C1 segment of cervical spinal cord (tissue), 14 donors: ENCODE results near the gene EN1.

ENCODE experiments used
- DNase-seq, 14 donors: peaks; one replicate each; lab custom pipeline; 2025; lab: John Stamatoyannopoulos, UW

The EN1 gene

DNA sequence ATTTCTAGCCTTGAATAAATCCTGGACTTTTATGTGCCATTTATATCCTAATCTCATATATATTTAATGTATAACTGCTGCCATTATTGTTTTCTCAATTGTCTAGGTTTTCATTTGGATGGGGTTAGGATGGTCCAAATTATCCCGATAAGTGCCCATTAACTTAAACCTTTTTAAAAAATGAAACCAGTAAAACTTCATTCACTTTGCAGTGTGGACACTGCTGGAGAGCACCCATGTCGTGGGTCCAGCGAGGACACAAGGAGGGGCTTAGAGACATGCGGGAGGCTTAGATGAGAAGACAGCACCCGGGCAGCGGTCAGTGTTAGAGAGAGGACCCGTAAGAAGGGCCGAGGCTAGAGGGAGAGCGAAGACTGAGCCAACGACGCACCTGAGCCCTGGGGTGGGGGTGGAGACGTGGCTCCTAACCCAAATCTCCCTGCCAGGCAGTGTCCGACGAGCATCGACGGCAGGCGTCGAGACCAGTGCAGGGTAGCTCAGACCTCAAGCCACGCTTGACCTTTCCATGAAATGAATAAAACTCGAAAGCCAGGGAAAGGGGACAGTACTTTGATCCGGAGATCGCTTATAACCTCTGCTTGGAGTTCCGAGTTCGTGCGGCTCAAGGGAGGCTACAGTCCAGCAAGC, 9.0 kb upstream of the EN1 start:
- DNase-seq: no peak

- peak in 11 of 14 donors; percentile 11 to 81 (median 55) for DNase-seq
Observed at GRCh38 chr2:118855451-118856279, 8.2 kb upstream of the EN1 start.

- DNase-seq: no peak
Observed at GRCh38 chr2:118854507-118855345, 7.3 kb upstream of the EN1 start.

DNA sequence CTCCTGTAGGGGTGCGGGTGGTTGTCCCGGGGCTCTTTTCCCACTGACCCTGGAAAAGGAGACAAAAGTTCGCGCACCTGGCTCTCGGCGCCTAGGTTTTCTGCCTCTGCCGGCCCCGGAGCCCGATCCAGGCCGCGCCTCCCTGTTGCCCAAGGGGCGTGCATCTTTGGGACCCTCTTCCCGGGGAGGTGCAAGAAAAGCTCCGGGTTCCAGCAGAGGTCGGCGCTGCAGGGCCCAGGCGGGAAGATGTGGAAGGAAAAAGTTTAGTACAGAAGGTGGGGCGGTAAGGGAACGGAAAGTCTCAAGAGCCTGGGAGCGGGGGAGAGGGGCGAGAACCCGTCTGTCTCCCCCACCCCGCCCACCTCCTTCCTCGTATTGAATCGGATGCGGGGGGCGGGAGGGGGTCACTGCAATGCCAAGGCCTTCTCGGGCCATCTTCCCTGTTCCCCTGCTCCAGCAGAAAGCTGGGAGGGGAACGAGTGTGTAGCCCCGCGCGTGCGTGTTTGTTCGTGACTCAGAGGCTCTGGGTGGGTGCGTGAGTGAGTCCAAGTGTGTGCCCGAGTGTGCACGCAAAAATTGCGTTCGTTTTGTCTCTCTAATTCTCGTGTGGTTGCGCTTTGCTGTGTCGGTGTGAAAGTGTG, 6.3 kb upstream of the EN1 start:
- no peak for DNase-seq

GRCh38 chr2:118853129-118853640, 5.7 kb upstream of the EN1 start:
- no peak for DNase-seq

DNA sequence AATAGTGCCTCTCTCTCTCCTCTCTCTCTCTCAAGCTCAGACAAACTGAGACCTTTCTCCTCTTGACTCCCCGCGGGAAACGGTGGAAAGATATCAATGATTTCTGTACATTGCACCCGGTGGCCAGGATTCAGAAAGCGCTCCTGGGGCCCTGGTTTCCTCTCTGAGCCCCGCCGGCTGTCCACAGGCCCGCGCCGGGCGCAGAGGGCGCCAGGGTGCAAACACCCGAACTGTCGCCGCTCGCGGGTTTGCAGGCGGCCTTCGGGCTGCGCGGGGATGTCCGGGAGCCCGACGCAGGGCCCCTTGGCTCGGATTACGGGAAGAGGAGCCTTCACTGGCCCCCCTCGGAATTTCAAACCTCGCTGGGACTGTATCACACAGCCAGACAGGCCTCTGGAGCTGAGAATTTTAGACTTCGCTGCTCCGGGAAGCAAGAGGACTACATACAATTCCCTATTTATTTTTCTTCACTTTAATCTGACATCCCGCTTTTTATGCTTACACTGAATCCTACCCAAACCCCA, 5.2 kb upstream of the EN1 start:
- DNase-seq: no peak

DNA sequence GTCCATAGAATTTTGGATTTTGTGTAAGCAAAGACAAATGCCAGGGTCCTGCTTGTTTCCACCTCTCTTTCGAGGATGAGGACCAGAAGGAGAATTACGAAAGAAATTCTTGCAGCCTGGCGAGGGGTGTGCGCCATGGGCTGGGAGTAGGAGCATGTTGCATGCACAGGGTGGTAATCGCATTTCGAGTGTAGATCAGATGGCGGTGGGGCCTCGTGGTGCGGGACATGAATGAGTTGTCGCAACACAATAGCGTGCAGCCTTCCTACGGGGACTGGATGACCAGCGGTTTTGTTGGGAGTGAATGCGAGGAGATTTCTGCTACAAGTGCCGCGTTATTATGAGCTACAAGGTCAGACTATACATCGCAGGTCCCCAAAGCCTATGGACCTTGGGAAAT, 4.2 kb upstream of the EN1 start:
- DNase-seq: no peak

DNA sequence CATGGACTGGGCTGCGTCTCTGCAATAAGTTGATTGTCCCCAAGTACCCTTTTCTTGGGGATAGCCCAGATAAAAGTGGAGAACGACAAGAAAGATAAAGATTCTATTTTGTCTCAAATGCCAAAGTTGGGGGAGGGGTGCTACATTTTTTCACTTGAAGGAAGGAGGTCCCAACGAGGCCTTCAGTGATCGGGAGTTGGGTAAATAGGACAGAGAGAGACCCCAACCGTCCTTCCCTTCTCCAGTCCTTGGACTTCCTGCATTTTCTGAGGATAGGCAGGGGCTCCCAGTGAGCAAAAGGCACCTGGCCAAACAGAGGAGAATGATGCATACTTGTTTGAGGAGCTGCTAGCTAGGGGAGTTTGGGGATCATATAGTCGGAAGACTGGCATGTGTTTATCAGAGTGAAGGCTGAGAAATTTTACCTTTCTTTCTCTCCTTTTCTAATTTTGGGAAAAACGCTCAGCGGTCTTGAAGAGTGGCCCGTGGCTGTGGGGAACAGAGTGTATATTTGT, 3.5 kb upstream of the EN1 start:
- no peak for DNase-seq

GRCh38 chr2:118850168-118850900, 2.9 kb upstream of the EN1 start:
- no peak for DNase-seq

- no peak for DNase-seq
Observed at GRCh38 chr2:118849226-118850167, 2.0 kb upstream of the EN1 start.

DNA sequence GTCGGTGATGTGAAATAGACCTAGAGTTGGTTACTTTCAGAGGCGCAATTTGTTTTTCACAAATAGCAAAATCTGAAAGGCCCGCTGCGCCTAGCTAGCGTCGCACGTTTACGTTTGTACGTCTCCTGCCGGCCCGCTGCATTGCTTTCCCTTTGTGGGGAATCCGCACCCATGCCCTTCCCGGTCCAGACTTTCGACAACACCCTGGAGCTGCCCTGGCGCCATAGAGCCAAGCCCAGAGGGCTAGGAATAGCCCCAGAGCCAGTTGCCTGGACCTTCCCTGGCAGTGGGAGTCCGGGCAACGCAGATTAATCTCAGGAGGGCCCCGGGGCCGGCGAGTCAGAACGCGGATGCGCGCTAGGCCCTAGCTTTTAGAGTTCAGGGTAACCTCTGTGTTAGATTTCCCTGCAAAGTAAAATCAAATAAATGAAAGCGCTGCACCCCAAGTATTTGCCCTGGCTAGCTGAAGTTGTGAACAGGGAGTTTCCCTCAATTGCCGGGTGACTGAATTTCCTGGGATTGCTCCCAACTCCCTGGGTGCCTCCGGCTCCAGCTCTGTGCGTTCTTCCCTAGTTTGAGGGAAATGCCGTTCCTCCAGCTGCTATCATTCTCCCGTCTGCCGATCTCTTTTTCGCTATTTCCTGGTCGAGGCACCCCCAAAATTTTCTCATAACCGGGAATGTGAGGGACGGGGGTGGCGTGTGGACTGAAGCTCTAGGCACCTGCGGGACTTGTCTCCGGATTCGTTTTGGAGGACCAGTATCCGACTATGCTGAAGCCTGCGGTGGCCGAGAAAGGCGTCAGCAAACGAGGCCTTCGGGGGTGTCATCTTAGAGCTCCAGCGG, 1.2 kb upstream of the EN1 start:
- no peak for DNase-seq

DNA sequence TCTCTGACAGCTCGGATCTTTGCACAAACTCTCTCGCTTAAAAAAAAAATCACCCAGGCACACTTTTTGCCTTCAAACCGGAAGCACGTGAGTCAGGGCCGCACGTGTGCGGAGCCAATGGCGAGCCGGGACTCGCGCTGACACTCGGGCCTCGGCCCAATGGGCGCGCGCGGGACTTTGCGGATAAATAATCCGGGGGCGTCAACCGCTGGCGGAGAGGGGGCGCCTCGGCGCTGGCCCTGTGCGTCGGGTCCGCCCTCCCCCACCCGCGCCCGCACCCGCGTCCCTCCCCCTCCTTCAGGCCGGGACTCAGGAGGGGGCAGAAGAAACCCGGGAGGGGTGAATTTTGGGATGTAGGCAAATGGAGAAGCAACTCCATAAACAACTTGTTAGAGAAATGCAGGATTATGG, 319 bp upstream of the EN1 start:
- peak in 6 of 14 donors; percentile 14 to 42 (median 26) for DNase-seq

DNA sequence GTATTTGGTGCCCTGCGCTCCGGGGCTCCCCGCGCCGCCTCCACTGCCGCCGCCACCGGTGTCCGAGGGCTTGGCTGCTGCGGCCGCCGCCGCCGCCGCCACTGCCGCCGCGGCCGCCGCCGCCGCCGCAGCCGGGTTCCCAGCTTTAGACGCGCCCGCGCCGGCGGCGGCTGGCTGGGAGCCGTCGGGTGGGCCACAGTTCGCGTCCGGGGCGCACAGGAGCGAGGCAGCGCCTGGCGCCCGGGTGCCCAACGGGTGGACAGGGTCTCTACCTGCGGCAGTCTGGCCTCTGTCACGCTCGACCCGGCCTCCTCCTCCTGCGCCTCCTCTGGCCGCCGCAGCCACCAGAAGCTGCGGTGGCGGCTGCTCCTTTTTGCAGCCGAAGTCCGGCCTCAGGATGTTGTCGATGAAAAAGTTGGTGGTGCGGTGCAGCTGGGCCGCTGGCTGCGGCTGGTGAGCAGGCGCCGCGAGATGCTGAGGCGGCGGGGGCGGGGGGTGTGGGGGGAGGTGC, 951 bp downstream of the EN1 start:
- no peak for DNase-seq

GRCh38 chr2:118845522-118846441, 1.7 kb downstream of the EN1 start:
- DNase-seq: no peak

DNA sequence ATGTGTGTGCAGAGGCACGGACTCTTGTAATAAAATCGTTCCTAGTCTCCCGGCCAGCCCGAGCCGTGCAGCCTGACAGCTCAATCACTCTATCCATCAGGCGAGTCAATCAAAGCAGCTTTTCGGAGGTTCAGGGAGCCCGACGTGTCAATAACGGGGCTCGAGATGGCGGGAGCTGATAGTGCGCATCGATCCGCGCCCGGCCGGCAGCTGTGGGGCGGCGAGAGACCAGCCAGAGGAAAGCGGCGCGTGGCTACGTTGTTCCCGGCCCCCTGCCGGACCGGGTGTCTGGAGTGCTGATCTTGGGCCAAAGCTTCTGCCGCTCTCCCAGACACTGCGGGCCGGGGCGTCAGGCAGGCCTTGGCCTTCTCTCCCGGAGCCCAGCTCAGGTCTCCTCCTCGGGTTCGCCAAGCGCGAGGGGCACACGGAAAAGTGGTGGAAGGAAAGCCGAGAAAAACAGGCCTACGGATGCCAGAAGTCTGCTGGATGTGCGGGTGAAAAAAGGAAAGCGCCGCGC, 2.4 kb downstream of the EN1 start:
- DNase-seq: no peak

- no peak for DNase-seq
Observed at GRCh38 chr2:118844261-118845004, 3.0 kb downstream of the EN1 start.
